ENCODE measurements around the gene SYTL3.

Gene SYTL3

DNA sequence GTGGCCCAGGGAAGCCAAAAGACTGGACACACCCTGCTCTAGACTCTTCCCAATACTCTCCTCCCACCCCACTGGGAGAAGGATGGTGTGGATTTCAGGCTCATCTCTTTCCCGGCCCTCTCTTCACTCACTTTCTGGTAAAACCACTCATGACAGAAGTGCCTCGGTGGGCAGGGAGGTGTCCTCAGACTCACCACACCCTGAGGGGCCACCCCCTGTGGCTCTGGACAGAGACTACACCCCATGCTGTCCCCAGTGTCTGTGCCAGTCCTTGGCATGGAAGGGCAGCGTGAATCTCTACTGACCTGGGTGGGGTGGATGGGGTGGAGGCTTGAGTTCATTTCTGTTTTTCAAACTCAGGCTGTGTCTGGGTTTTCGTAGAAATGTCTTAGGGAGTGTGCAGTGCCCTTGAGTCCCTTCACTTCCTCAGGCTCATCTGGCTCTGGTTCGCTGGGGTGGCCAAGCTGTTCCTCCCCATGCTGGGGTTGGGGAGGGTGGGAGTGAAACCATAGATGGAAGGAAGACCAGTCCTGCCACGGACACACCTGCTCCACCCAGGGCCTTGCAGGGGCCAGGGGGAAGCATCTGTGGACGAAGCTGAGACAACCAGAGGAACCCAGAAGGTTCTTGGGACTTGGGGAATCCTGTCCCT, 110.2 kb downstream of the SYTL3 start:
- DNase-seq (ENCODE audit: low read depth): no peak

DNA sequence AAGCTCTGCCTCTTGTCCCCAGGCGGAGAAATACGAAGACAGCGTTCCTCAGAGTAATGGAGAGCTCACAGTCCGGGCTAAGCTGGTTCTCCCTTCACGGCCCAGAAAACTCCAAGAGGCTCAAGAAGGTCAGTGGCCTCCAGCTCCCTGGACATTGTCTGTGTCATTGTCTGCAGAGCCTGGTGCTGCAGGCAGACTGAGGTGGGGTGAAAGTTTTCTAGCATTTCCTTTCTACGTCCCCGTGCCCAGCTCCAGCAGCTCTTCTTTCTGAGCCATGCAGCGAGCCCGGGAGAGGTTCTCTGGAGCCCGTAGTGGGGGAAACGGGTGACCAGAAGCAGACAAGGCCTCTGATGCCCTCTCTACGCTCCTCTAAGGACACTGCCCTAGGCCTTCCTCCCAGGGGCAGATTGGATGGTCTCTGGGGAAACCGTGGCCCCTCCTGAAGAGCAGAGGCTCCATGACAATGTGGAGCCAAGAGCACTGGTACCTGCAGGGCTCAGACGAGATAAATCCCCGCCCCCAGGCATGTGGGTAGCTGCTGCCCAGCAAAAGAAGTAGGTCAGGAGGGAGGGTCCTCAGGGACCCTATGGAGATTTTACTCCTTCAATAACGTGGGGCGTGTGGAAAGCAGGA, 110.9 kb downstream of the SYTL3 start:
- no peak for DNase-seq (ENCODE audit: low read depth)

DNA sequence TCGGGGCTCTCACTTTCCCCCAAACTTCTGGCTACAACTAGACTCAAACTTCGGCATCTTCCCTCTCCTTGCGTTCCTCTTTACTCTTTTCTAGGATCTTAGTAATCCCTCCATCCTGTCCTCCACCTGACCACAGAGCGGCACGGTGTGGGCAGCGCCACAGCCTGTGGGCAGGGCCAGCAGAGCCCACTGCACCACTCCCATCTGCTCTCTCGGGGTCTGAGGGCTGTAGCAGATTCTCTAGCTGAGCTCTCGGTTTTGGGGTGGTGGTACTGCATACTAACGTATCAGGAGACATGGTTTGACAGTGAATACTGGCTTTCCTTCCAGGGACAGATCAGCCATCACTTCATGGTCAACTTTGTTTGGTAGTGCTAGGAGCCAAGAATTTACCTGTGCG, 111.9 kb downstream of the SYTL3 start:
- no peak for DNase-seq (ENCODE audit: low read depth)

DNA sequence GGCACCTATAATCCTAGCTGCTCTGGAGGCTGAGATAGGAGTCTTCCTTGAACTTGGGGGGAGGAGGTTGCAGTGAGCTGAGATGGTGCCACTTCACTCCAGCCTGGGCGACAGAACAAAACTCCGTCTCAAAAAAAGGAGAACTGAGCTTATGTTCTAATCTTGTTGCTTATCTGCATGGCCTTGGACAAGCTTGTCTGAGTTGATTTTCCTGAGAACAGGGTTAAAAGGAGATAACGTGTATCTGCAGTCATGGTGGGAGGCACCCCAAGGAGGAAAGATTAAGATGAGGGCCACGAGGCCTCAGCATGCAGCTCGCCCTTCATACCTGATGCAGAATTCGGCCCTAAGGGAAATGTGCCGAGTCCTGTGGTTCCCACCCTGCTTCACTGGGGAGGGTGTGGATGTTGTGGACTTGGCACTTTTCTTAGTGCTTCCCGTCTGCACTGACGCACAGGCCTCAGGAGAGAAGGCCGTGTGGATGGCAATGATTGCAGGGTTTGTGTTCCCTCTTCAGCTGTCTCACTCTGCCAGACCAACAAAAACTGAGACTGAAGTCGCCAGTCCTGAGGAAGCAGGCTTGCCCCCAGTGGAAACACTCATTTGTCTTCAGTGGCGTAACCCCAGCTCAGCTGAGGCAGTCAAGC, 113.1 kb downstream of the SYTL3 start:
- no peak for DNase-seq (ENCODE audit: low read depth)

DNA sequence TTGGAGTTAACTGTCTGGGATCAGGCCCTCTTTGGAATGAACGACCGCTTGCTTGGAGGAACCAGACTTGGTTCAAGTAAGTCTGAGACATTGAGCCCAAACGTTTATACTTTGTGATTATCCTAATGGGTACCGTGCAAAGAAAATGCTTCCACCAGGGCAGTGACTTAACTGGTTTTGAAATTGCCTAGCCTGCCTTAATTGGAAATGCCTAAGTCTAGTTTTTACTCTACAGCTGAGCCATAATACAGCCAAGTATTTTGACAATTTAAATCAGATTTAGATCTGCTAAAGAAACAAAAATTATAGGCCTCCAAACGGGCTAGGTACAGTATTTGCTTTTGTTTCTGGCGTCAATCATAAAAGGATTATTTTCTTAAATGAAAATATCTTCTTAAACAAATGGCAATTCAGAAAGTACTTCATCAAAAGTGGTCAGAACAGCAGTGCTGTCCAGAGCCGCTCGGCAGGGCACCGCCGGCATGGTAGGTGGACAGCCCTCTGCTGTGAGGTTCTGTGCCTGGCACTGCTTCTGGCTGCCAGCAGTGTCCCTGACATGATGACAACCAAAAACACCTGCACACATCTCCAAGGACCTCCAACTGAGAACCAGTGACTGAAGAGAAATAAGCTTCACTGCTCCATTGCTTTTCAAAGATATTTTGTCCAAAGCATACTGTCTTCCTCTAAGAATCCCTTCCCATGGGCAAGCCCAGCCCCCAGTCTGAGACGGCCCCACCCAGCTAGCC, 113.8 kb downstream of the SYTL3 start:
- DNase-seq (ENCODE audit: low read depth): no peak

DNA sequence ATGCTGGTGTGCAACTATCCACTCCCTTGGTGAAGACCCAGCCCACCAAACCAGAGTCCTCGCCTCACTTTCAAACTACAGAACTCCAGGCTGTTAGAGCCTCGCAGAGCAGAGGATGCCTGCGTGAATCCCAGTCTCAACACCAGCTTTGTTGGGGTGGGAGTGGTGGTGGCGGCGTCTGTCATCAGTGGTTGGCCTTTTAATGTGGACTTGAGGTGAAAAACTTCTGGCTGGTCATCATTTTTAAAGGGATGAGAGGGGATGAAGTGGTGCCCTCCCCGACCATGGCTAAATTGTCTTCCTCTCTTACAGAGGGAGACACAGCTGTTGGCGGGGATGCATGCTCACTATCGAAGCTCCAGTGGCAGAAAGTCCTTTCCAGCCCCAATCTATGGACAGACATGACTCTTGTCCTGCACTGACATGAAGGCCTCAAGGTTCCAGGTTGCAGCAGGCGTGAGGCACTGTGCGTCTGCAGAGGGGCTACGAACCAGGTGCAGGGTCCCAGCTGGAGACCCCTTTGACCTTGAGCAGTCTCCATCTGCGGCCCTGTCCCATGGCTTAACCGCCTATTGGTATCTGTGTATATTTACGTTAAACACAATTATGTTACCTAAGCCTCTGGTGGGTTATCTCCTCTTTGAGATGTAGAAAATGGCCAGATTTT, 114.5 kb downstream of the SYTL3 start:
- DNase-seq (ENCODE audit: low read depth): no peak

DNA sequence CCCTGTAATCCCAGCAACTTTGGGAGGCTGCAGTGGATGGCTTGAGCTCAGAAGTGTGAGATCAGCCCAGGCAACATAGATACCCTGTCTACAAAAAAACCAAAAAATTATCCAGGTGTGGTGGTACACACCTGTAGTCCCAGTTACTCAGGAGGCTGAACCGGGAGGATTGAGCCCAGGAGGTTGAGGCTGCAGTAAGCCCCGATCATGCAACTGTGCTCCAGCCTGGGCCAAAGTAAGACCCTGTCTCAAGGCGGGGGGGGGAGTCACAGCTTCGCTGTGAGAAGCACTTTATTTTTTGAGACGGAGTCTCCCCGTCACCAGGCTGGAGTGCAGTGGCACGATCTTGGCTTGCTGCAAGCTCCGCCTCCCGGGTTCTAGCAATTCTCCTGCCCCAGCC, 115.1 kb downstream of the SYTL3 start:
- no peak for DNase-seq (ENCODE audit: low read depth)

DNA sequence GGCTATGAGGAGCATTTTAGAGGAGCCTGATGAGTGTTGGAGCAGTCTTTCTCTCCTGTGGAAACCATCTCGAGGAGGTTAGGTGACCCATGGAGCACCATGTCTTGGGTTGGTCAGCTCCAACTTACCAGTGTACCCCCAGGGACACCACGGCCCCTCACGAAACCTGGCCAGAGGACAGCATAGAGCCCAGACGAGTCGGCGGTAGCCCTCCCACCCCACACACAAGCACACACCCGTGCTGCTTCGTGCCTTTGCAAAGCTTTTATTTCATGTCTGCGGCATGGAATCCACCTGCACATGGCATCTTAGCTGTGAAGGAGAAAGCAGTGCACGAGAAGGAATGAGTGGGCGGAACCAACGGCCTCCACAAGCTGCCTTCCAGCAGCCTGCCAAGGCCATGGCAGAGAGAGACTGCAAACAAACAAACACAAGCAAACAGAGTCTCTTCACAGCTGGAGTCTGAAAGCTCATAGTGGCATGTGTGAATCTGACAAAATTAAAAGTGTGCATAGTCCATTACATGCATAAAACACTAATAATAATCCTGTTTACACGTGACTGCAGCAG, 115.7 kb downstream of the SYTL3 start:
- no peak for DNase-seq (ENCODE audit: low read depth)

DNA sequence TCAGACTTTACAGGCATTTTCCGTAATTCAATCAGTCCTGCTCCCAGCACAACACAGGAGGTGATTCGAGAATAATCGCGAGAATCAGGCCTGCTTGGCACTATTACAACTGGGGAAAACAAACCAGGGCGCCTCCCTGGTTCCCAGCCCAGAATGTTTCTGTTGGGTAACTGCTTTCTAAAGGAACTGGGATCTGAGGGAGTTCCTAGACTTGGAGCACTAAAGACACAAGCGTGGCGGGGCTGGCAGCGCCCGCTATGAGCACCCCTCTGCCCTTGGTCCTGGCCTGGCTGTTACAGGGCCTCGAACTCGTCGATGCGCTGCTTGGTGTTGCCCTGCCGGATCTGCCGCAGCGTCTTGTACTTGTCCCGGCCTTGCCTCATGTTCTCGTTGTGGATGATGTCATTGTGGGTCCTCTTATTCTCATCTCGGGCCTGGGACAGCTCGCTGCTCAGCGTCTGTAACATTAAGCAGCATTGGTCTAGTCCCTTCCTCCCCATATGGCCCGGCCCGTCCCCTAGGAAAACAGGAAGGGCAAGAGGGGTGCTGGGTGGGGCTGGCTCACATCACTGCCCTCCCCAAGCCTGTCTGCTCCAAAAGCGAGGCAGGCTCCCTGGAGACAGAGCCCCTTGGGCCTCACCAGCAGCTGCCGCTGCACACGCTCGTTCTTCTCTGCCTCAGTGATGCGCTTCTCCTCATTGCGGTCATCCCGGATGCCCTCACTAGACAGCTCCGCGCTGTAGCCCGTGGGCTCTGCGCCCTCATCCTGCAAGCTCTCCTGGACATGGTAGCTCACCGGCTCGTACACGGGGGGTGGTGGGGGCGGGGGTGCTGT, 117.0 kb downstream of the SYTL3 start:
- no peak for DNase-seq (ENCODE audit: low read depth)

DNA sequence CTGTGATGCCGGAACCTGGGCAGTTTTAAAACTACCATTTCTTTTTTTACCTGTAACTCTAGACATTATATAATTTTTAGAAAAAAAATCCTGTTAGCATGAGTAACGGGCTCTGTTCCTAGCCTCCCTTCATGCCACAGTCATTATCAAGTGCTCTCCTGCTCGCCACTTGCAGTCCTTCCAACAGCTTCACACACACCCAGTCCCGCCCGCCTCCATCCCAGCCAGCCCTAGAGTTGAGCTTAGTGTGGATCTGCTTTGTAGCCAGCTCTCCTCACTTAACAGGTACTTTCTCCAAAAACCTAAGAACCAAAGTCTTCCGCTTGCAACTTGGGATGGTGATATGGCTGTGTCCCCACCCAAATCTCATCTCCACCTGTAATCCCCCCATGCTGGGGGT, 117.9 kb downstream of the SYTL3 start:
- DNase-seq (ENCODE audit: low read depth): no peak

DNA sequence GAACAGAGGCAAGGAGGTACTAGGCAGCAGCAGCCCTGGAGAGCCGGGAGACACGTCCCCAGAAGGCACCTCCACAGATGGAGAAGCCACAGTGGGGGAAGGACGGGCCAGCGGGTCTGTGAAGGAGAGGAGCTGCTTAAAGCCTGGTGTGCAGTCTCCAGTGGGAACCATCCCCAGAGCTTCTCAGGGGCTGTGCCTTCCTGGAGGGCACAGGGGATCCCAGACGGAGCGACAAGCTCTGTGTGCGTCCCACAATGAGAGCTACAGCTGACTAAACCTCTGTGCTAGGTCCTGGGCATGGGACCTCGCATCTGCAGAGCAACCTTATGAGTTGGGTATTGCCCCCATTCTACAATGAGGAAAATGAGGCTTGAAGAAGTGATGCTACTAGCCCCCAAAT, 118.6 kb downstream of the SYTL3 start:
- no peak for DNase-seq (ENCODE audit: low read depth)

DNA sequence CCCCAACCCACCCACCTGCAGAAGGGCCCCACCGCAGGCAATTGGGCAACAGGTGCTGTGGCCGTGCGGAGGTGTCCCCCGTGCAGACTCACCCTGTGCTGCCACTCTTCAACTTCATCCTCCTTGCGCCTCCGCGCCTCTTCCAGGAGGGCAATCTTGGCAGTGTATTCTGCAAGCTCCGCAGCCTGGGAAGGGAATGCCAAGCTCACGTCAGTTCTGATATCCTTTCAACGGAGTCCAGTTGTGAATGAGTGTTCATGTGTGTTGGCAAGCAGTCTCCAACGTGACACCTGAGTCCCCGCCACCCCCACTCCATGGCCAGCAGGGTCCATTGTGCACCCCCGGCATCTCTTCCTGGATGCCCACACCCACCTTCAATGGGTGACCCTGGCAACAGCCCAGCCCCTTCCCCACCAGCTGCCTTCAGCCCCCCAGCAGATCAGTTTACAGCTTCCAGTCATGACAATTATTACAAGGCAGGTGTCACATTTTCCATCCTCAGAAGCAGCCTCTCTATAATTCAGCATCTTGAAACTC, 119.4 kb downstream of the SYTL3 start:
- no peak for DNase-seq (ENCODE audit: low read depth)

DNA sequence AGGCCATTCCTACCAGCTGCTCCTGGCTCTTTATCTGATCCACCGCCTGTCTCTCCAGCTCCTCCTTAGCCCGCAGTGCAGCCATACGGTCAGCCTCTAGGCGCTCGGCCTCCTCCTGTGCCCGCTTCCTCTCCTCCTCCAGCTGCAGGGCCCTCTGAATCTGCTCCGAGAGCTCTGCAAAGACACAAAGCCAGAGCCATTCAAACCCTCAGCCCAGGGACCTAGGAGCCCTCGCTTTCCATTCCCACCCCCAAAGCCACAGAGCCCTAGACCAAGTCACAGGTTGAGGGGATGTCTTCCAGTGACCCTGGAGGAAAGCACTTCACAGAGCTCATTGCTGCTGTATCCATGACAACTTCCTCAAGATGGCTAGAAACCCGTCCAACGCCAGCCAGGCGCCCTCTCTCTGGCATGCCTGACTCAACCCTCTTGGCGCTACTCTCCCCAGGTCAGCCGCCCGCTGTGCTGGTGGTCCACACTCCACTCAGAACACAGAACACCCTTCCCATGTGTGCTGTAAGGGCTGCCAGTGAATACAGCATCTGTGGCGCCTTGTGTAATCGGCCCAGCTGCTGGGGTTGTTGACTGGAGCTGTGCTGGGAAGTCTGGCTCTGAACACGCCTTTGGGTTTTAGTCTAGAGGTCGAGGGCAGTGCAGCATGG, 120.0 kb downstream of the SYTL3 start:
- no peak for DNase-seq (ENCODE audit: low read depth)

DNA sequence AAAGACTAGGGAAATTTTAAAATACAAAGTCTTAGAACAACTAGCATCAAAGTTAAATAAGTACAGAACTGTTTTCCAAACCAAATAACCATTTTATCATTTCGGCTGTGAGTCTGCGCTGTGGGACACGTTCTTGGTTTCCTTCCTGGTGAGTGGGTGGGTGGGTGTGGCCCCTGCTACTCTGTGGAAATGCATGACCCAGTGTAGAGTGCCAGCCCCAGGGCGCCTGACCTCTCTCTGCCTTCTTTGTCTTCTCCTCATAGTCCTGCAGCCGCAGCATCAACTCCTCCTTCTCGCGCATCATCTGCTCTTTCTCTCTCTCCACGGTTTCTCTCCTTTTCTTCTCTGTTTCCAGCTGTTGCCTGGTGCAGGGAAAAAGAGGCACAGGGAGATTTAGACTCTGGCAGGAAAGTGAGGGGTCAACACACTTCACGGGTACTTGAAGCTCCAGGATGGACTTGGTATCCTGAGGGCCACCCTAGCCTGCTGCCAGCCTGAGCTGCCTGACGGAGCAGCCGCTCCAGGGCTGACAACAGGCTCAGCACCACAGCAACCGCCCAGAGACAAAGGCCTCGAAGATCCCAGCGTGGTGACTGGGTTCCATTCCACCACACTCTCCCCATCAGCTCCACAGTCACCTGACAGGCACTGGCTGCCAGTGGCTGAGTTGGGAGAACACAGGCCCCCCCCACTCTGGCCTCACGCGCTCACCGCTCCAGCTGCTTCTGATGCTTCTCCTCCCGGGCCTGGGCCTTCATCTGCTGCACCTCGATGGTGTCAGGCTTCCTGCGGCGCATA, 120.9 kb downstream of the SYTL3 start:
- no peak for DNase-seq (ENCODE audit: low read depth)

DNA sequence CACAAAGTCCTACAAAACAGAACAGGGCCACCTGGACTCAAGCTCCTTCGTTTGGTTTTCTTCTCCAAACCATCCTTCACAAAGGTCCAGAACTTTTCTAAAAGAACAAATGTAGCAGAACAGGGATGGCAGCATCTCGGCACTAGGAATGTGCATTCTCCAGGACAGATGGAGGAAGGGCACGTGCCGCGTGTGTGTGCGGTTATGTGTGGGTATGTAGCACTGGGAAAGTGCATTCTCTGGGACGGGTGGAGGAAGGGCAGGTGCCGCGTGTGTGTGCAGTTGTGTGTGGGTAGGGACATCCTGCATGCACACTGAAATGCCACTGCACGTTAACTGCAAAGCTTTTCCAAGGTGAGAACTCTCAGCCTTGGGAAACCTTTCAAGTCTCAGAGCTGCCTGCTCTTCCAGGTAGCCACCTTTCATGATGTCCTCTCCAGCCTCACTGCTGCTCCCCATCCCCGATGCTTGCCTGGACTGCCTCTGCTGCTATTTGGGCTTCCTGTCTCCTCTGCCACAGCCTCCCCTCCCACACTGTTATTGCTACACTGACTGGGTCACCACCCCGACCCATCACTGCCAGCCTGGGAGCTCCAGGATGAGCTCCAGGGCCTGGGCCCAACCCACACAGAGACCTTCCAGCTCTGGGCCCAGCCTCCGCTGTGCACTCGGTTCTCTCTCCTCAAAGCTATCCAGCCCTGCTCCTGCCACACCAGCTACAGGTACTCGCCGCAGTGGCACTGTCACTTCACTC, 121.7 kb downstream of the SYTL3 start:
- DNase-seq (ENCODE audit: low read depth): no peak

DNA sequence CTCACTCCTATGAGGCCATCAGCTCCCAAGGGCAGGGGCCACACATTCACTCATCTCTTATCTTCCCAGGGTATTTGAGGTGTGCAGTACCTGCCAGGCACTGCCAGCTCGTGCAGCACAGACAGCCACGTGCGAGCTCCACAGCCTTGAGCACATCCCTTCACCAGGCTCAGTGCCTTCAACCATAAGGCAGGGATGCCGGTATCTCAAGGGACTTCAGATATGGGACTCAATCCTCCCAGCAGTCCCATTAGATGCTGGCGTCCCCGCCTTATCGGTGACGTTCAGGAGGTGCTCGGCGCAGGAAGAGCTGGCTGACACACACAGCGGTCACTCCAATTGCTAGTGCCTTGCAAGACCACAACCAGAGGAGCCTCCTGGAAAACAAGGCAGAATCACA, 122.3 kb downstream of the SYTL3 start:
- no peak for DNase-seq (ENCODE audit: low read depth)

DNA sequence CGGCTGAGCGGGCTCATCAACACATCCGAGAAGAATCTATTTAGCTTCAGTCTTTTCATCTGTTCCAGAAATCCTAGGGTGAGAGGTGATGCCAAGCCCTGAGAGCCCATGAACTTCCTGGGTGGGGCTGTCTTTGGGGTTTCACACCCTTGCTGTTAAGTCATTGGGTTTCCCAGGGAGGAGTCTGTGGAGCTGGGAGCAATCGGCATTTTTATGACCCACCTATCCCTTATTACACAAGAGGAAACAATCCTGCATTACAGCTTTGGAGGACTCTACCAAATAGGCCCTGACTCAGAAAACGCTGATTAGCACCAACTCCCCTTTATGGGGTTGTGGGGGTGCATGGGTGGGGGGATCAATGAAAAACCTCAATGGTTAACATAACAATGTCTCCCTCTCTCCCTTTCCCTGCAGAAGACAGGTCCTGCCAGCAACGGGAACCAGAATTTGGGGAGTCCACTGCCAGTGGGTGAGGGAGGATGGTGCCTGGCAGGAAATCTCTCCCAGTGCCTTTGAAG, 123.1 kb downstream of the SYTL3 start:
- peak; percentile 66 for DNase-seq (ENCODE audit: low read depth)

All from GM04504 (cell line).